Measurements from ENCODE around the gene BACE2.
"Not testable (repeated sequence)": the region's sequence is repeated elsewhere in the genome, so short reads cannot be mapped to it uniquely, and the experiment has no call there.

Gene BACE2

GRCh38 chr21:41304068-41304720 is 136.2 kb downstream of the BACE2 start:
- no peak for TF ChIP-seq CTCF (IDR thresholded peaks at IDR 0.05; ENCODE audit: insufficient read depth, low read depth, low read length, missing control alignments)
- no peak for DNase-seq (ENCODE audit: low read depth)
- H3K4me3 ChIP-seq (ENCODE audit: low read length), result no peak overlapping the region

- DNase-seq (ENCODE audit: low read depth), result no peak
- H3K4me3 ChIP-seq (ENCODE audit: low read length), result no peak overlapping the region
- no peak for TF ChIP-seq CTCF (IDR thresholded peaks at IDR 0.05; ENCODE audit: insufficient read depth, low read depth, low read length, missing control alignments)
These were observed 139.3 kb downstream of the BACE2 start for GRCh38 chr21:41307219-41307618.

GRCh38 chr21:41313285-41314164 is 145.6 kb downstream of the BACE2 start:
- DNase-seq (ENCODE audit: low read depth); H3K4me3 ChIP-seq (ENCODE audit: low read length): not testable (repeated sequence)

- H3K4me3 ChIP-seq (ENCODE audit: low read length), result no peak overlapping the region
- no peak for DNase-seq (ENCODE audit: low read depth)
- TF ChIP-seq CTCF (IDR thresholded peaks at IDR 0.05; ENCODE audit: insufficient read depth, low read depth, low read length, missing control alignments), result no peak
These were observed 147.8 kb downstream of the BACE2 start for GRCh38 chr21:41315726-41316125.

GRCh38 chr21:41316200-41317062 is 148.5 kb downstream of the BACE2 start, which contains the start of gene FAM3B:
FAM3B (plus strand) TSS chr21:41316801; CDS start chr21:41316880, 79 bp downstream.
- H3K4me3 ChIP-seq (ENCODE audit: low read length), result no peak within 1 kb of the TSS
- DNase-seq (ENCODE audit: low read depth), result no peak
- TF ChIP-seq CTCF (IDR thresholded peaks at IDR 0.05; ENCODE audit: insufficient read depth, low read depth, low read length, missing control alignments), result no peak

GRCh38 chr21:41317063-41317392 is 149.1 kb downstream of the BACE2 start:
- no peak for TF ChIP-seq CTCF (IDR thresholded peaks at IDR 0.05; ENCODE audit: insufficient read depth, low read depth, low read length, missing control alignments)
- H3K4me3 ChIP-seq (ENCODE audit: low read length), result no peak overlapping the region
- no peak for DNase-seq (ENCODE audit: low read depth)

- DNase-seq (ENCODE audit: low read depth), result no peak
- no peak overlapping the region for H3K4me3 ChIP-seq (ENCODE audit: low read length)
- no peak for TF ChIP-seq CTCF (IDR thresholded peaks at IDR 0.05; ENCODE audit: insufficient read depth, low read depth, low read length, missing control alignments)
These were observed 149.5 kb downstream of the BACE2 start for GRCh38 chr21:41317458-41317857.
